Prostate gland (tissue), 2 donors: ENCODE results near the gene WNT5A. TPM values are rescaled to one million over a fixed set of nuclear protein-coding genes. Genes with fewer than 3 reads are reported as not detected.

ENCODE experiments used
- DNase-seq: peaks from one replicate; pipeline ENCODE4 v3.0.0-alpha.2; 2019; ENCODE audit warnings: low spot score
- H3K27ac ChIP-seq, 2 donors: fragments of 200-600 bp; sonication (generic); 2 replicates each; pipeline ENCODE4 v1.5.1; 2017 to 2019
- H3K27me3 ChIP-seq: fragments of 200-600 bp; sonication (generic); replicated peaks from 2 replicates; pipeline ENCODE4 v1.5.1; 2019; ENCODE audit not compliant: insufficient read depth
- H3K36me3 ChIP-seq, 2 donors: fragments of 200-600 bp; sonication (generic); 1 replicate in 1 of 2; 2 replicates in 1 of 2; pipeline versions ENCODE4 v1.5.1 to v1.8.1; 2017 to 2019
- H3K4me1 ChIP-seq: fragments of 200-600 bp; sonication (generic); replicated peaks from 2 replicates; pipeline ENCODE4 v1.5.1; 2019
- H3K4me3 ChIP-seq, 2 donors: fragments of 200-600 bp; sonication (generic); 2 replicates each; pipeline ENCODE4 v1.5.1; 2017 to 2019
- H3K9me3 ChIP-seq: fragments of 200-600 bp; sonication (generic); 2 replicates; pipeline ENCODE4 v1.5.1; 2017
- CTCF ChIP-seq, 4 experiments: fragments of 200-600 bp in 2 of 4; fragments of 450-650 bp in 2 of 4; sonication (generic) in 2 of 4; IDR thresholded peaks; 1 replicate in 3 of 4; 2 replicates in 1 of 4; pipeline ENCODE4 v1.5.1; 2016 to 2019; ENCODE audit warnings: antibody characterized with exemption in 4 of 4, mild to moderate bottlenecking in 2 of 4, moderate library complexity in 2 of 4
- POLR2A ChIP-seq: fragments of 450-650 bp; IDR thresholded peaks from one replicate; pipeline ENCODE4 v1.6.1; 2016; ENCODE audit warnings: antibody characterized with exemption, mild to moderate bottlenecking
- POLR2AphosphoS5 ChIP-seq: sonication (generic); formaldehyde crosslinking; IDR thresholded peaks from one replicate; pipeline ENCODE4 v1.6.1; 2017; ENCODE audit warnings: antibody characterized with exemption
- WGBS: methylation state at CpG from one replicate; pipeline ENCODE4 v1.1.5; 2018; 5-methylcytosine and 5-hydroxymethylcytosine counted together
- intact Hi-C: fragments of 100-400 bp; cut with DNase I; formaldehyde crosslinking; loops from one replicate; pipeline ENCODE4 v1.14.2; 2022
- total RNA-seq, 2 donors: library from RNA; depleted of rRNA; stranded (reverse); fragments of >200 nt; gene quantifications; one replicate each; pipeline ENCODE4 v1.1.0, GENCODE V29; 2016

The WNT5A gene
- total RNA-seq, 2 donors from 2014 or later: 9.5 to 14.3 TPM

DNA sequence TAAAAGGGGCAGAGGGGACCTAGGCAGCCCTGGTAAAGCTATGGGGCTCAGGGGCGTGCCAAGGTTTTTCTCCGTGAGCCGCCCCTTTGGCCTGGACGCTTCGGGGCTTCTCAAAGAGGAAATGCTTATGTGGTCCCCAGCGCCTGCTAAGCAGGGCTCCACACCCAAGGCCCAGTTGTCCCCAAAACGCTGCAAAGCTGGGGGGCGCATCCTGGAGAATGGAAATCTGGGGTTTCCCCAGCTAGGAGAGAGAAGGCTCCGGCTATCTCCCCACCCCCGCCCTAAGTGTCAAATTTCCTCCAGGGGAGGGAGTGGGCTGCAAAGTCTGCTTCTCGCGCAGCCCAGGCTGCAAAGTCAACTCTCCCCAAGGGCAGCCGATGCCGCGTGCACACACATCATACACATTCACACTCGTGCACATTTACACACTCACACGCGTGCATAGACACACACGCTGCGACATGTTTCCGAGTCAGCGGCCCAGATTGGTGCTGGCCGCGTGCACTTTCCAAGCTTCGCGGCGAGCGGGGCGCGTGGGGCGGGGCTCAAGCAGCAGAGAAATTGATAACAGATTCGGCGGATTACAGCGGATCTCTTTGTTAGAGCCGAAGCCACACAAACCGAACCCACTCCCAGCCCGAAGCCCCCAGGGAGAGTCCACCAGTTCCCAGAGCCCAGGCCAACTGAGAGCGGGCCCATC lies 4.5 kb downstream of the WNT5A start:
- no peak overlapping the region for H3K27ac ChIP-seq
- peaks cover 11% of the 10 kb centered on the region for H3K27me3 ChIP-seq
- TF ChIP-seq POLR2A (no peak), CTCF (IDR thresholded peaks at IDR 0.05) (no peak), POLR2AphosphoS5 (no peak)
- 22% methylated on average over 33 of the region's 38 CpGs for WGBS
- H3K4me1 ChIP-seq: no peaks in the 10 kb centered on the region
- intact Hi-C loops: loop anchor here (5.0 to 10.0 kb wide), 4 partner anchors 530 to 1358 kb away; partner anchors contain the start of gene CACNA2D3
- DNase-seq: no peak
- H3K36me3 ChIP-seq: no peaks in the 10 kb centered on the region
- no peaks in the 10 kb centered on the region for H3K9me3 ChIP-seq
- peak overlapping the region; percentile 2 to 32 for H3K4me3 ChIP-seq

GRCh38 chr3:55481744-55482495 lies 5.2 kb downstream of the WNT5A start:
- Histone ChIP-seq H3K9me3 (no peaks in the 10 kb centered on the region), H3K36me3 (no peaks in the 10 kb centered on the region), H3K4me1 (no peaks in the 10 kb centered on the region), H3K4me3 (peak overlapping the region; percentile 26 to 32), H3K27me3 (peaks cover 11% of the 10 kb centered on the region), H3K27ac (peak overlapping the region in 1 of 2 donors; percentile 53)
- no peak for DNase-seq
- intact Hi-C loops: loop anchor here (5.0 to 10.0 kb wide), 4 partner anchors 530 to 1357 kb away; partner anchors contain the start of gene CACNA2D3
- TF ChIP-seq CTCF (IDR thresholded peaks at IDR 0.05) (no peak), POLR2AphosphoS5 (no peak), POLR2A (no peak)
- WGBS: 14% methylated on average over 37 of the region's 37 CpGs

DNA sequence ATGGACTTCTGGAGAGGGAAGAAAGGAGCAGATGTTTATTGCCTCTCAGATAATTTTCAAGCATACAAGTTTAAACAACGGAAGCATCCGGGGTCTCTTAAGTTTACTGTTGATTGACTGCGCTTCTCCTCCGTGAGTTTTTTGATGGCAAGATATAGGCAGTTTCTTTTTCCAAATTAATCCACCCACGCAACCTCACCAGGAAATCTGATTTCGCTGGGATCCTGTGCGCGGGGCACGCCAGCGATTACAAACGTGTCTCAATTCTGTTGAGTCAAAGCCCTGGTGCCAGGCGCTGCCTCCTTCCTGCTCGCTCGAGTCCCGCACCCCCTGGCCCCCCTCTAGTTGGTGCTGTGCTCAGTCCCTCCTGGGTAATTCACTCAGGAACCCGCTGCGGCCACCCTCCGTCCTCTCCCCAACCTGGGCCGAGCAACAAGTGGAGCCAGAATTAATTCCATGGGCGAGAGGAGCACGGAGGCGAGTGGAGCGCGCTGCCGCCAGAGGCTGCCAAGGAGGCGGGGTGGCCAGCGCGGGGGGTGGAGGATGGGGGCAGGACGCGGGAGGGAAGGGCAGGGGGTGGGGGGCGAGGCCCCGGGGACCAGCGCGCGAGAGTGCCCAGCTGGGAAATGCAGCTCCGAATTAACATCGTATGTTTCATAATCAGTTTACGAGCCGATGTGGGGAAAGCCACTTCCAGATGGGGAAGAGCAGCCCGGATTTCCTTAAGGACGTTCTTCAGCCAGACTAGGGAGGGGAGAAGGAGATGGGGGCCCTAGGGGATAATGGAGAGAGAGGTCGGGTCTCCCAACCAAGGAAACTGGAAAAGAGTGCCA lies 6.0 kb downstream of the WNT5A start:
- TF ChIP-seq POLR2A (no peak), POLR2AphosphoS5 (no peak), CTCF (IDR thresholded peaks at IDR 0.05) (no peak)
- DNase-seq: no peak
- intact Hi-C loops: loop anchor here (5.0 to 10.0 kb wide), 4 partner anchors 529 to 1356 kb away; partner anchors contain the start of gene CACNA2D3
- Histone ChIP-seq H3K9me3 (no peaks in the 10 kb centered on the region), H3K27me3 (peaks cover 11% of the 10 kb centered on the region), H3K27ac (peak overlapping the region in 1 of 2 donors; percentile 53), H3K36me3 (no peaks in the 10 kb centered on the region), H3K4me1 (no peaks in the 10 kb centered on the region), H3K4me3 (peak overlapping the region; percentile 26 to 32)
- 2% methylated on average over 42 of the region's 42 CpGs for WGBS

DNA sequence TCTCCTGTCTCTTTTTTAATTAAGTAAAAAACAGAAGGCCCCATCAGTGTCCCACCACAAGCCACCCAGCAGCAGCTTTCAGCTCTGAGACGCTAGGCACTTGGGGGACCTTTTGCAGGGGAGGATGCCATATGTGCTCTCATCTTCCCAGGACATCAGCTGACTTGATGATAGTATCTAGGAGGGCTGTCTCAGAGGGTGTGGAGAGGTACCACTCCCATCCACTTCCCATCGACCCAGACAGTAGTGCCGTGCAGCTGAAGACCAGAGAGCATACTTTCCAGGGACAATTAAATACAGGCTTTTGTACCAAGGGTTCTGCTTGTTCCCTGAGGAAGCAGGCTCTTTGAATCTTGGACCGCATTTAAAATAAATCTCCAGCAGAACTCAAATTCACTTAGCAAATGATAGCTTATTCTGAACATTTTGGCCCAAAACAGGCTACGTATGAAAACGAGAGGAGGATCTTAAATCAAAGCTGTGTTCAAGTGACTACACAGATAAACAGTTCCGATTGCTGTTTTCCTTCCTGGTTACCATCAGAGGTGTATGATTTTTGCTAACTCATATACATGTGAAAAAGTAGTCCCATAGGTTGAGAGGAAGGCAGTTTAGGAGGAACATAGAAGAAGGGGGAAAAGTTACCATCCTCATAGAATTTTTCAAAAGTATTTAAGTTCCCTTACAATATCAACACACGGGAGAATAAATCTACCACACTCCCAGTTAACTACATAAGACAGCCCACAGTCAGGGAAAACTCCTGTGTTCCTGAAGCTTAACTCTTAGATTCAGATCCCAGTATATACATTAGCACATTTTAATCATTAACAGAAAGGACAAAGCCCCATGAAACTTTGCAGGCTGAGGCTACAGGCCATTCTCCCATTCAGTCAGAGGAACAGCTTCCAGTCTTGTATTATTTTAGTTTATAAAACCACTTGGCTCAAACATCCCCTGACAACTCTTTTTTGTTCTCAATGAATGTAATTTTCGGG lies 9.5 kb downstream of the WNT5A start:
- H3K9me3 ChIP-seq: no peaks in the 10 kb centered on the region
- no peak overlapping the region for H3K4me3 ChIP-seq
- 77% methylated on average over 9 of the region's 9 CpGs for WGBS
- no peak overlapping the region for H3K27ac ChIP-seq
- no peak for DNase-seq
- peaks cover 11% of the 10 kb centered on the region for H3K27me3 ChIP-seq
- H3K36me3 ChIP-seq: no peaks in the 10 kb centered on the region
- intact Hi-C loops: no loop called here
- no peak for TF ChIP-seq POLR2A
- no peak for TF ChIP-seq POLR2AphosphoS5
- no peak for TF ChIP-seq CTCF (IDR thresholded peaks at IDR 0.05)
- no peaks in the 10 kb centered on the region for H3K4me1 ChIP-seq
